ENCODE measurements around the gene PRKCI.
"Not testable (repeated sequence)": the region's sequence is repeated elsewhere in the genome, so short reads cannot be mapped to it uniquely, and the experiment has no call there.

Gene PRKCI

DNA sequence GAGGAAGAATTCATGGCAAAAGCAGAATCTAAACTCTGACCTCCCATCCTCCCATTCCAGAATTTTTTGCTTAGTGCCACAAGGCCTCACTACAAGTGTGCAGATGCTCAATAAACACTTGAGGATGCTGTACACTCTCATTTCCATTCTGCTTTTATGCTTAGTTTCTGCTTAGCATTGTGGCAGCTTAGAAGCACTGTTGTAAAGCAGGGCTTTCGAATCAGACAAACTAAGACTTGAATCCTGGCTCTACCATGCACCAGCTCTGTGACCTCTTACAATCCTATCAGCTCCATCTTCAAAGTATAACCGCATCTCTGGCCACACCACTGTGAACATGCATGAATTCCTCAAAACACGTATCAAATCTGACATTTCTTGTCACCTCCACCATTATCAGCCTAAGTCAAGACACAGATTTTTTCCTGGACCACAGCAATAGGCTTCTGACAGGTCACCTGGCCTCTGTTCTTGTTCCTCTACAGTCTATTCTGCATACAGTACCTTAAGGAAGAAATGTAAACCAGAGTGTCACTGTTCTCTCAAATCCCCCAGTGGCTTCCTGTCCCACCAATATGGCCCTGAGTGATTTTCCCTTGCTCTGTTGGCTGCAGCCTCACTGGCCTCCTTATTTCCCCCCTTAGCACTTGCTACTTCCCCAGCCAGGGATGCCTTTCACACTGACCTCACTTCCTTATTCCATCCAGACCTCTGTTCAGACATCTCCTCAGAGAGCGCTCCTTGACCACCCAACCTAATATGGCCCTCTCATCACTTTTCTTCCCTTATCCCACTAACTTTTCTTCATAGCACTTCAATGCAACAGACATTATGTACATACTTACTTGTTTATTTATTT is 32.6 kb upstream of the PRKCI start:
- TF ChIP-seq, protein P1, sequence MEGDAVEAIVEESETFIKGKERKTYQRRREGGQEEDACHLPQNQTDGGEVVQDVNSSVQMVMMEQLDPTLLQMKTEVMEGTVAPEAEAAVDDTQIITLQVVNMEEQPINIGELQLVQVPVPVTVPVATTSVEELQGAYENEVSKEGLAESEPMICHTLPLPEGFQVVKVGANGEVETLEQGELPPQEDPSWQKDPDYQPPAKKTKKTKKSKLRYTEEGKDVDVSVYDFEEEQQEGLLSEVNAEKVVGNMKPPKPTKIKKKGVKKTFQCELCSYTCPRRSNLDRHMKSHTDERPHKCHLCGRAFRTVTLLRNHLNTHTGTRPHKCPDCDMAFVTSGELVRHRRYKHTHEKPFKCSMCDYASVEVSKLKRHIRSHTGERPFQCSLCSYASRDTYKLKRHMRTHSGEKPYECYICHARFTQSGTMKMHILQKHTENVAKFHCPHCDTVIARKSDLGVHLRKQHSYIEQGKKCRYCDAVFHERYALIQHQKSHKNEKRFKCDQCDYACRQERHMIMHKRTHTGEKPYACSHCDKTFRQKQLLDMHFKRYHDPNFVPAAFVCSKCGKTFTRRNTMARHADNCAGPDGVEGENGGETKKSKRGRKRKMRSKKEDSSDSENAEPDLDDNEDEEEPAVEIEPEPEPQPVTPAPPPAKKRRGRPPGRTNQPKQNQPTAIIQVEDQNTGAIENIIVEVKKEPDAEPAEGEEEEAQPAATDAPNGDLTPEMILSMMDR (IDR thresholded peaks at IDR 0.05; ENCODE audit: low read depth, low read length) = no peak
- TF ChIP-seq MYC (IDR thresholded peaks at IDR 0.05; ENCODE audit: low read depth, low read length) (no peak), POLR2A (IDR thresholded peaks at IDR 0.05; ENCODE audit: extremely low read depth, insufficient read length) (no peak)
- TF ChIP-seq, protein P2, sequence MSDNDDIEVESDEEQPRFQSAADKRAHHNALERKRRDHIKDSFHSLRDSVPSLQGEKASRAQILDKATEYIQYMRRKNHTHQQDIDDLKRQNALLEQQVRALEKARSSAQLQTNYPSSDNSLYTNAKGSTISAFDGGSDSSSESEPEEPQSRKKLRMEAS (IDR thresholded peaks at IDR 0.05; ENCODE audit: low read depth, low read length) = no peak
- DNase-seq (ENCODE audit: low read depth) = peak; percentile 25
- no peak overlapping the region for H3K4me3 ChIP-seq (ENCODE audit: low read depth, low read length)

DNA sequence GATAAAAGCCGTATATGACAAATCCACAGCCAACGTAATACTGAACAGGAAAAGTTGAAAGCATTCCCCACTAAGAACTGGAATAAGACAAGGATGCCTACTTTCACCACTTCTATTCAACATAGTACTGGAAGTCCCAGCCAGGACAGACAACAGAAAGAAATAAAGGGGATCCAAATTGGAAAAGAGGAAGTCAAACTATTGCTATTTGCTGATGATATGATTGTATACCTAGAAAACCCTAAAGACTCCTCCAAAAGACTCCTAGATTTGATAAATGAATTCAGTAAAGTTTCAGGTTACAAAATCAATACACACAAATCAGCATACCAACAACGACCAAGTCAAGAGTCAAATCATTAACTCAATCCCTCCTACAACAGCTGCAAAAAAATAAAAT is 26.5 kb upstream of the PRKCI start:
- DNase-seq (ENCODE audit: low read depth); H3K4me3 ChIP-seq (ENCODE audit: low read depth, low read length): not testable (repeated sequence)

DNA sequence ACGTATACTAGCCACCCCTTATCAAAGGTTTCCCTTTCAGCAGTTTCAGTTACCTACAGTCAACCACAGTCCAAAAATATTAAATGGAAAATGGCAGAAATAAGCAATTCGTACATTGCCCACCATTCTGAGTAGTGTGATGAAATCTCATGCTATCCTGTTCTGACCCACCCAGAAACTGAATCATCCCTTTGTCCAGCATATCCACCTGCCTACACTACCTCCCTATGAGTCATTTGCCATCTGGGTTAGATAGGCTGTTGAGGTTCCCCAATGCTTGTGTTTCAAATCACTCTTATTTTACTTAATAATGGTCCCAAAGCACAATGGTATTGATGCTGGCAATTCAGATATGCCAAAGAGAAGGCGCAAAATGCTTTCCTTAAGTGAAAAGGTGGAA is 25.4 kb upstream of the PRKCI start:
- TF ChIP-seq, protein P2 (IDR thresholded peaks at IDR 0.05; ENCODE audit: low read depth, low read length) = no peak
- TF ChIP-seq, protein P1 (IDR thresholded peaks at IDR 0.05; ENCODE audit: low read depth, low read length) = no peak
- TF ChIP-seq POLR2A (IDR thresholded peaks at IDR 0.05; ENCODE audit: extremely low read depth, insufficient read length) = no peak
- DNase-seq (ENCODE audit: low read depth) = no peak
- H3K4me3 ChIP-seq (ENCODE audit: low read depth, low read length) = no peak overlapping the region

DNA sequence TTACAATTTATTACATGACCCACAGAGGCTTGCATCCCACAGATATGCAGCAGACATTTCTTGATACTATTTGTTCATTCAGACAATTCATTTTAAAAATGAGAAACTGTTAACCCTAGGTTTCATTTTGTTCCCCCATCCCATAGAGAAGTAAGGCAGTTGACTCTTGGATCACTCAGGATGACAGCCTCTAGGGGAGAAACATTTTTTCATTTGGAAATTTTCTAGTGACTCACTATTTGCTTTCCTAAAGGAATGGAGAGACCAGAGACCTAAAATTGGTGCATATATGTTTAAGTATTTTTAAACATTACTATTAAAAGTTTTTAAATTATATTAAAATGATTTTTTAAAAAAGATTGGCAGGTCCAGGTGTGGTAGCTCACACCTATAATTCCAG is 21.2 kb upstream of the PRKCI start:
- no peak for DNase-seq (ENCODE audit: low read depth)
- TF ChIP-seq MYC (IDR thresholded peaks at IDR 0.05; ENCODE audit: low read depth, low read length) = no peak
- TF ChIP-seq POLR2A (IDR thresholded peaks at IDR 0.05; ENCODE audit: extremely low read depth, insufficient read length) = no peak
- TF ChIP-seq, protein P2 (IDR thresholded peaks at IDR 0.05; ENCODE audit: low read depth, low read length) = no peak
- TF ChIP-seq, protein P1 (IDR thresholded peaks at IDR 0.05; ENCODE audit: low read depth, low read length) = no peak
- H3K4me3 ChIP-seq (ENCODE audit: low read depth, low read length) = no peak overlapping the region

DNA sequence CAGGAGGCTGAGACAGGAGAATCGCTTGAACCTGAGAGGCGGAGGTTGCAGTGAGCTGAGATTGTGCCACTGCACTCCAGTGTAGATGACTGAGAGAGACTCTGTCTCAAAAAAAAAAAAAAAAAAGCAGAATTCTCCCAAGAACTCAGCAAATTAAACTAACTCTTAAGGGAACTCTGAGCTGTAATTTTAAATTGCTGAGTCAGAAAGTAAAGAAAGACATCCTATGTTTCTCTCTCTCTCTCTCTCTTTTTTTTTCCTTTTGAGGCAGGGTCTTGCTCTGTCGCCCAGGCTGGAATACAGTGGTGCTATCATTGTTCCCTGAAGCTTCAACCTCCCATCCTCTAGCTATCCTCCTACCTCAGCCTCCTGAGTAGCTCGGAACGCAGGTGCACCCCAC is 20.7 kb upstream of the PRKCI start:
- TF ChIP-seq, protein P1 (IDR thresholded peaks at IDR 0.05; ENCODE audit: low read depth, low read length) = no peak
- TF ChIP-seq, protein P2 (IDR thresholded peaks at IDR 0.05; ENCODE audit: low read depth, low read length) = no peak
- TF ChIP-seq POLR2A (IDR thresholded peaks at IDR 0.05; ENCODE audit: extremely low read depth, insufficient read length) (no peak), MYC (IDR thresholded peaks at IDR 0.05; ENCODE audit: low read depth, low read length) (no peak)
- H3K4me3 ChIP-seq (ENCODE audit: low read depth, low read length) = no peak overlapping the region
- DNase-seq (ENCODE audit: low read depth) = no peak

DNA sequence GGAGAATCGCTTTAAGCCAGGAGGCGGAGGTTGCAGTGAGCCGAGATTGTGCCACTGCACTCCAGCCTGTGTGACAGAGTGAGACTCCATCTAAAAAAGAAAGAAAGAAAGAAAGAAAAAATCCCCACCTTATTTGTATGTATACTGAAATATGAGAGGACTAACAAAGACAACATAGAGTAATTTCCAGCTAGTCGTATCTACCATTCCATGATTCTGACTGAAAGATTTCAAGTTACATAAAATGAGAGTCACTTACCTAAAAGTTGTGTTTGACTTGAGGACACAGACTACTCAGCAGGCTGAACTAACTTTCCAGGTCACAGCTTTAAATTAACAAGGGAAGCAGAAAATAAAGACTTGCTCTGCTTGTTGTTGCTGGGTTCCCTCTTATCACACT is 18.8 kb upstream of the PRKCI start:
- no peak for TF ChIP-seq MYC (IDR thresholded peaks at IDR 0.05; ENCODE audit: low read depth, low read length)
- TF ChIP-seq, protein P2 (IDR thresholded peaks at IDR 0.05; ENCODE audit: low read depth, low read length) = no peak
- TF ChIP-seq POLR2A (IDR thresholded peaks at IDR 0.05; ENCODE audit: extremely low read depth, insufficient read length) = no peak
- TF ChIP-seq, protein P1 (IDR thresholded peaks at IDR 0.05; ENCODE audit: low read depth, low read length) = no peak
- no peak overlapping the region for H3K4me3 ChIP-seq (ENCODE audit: low read depth, low read length)

More for the DNA sequence above, 18.8 kb upstream of the PRKCI start:
- no peak for DNase-seq (ENCODE audit: low read depth)

Measured in NB4 (cell line).